SW 1271 (cell line): ENCODE measurements around the gene KIAA0825.
A peak's percentile ranks its signal among the peaks of the same experiment; 100 is the strongest.
"Not testable (repeated sequence)": the region's sequence is repeated elsewhere in the genome, so short reads cannot be mapped to it uniquely, and the experiment has no call there.

Experiments
- DNase-seq, 2 experiments: peaks; one replicate each; lab custom pipeline; 2025; lab: John Stamatoyannopoulos, UW

KIAA0825 gene

DNA sequence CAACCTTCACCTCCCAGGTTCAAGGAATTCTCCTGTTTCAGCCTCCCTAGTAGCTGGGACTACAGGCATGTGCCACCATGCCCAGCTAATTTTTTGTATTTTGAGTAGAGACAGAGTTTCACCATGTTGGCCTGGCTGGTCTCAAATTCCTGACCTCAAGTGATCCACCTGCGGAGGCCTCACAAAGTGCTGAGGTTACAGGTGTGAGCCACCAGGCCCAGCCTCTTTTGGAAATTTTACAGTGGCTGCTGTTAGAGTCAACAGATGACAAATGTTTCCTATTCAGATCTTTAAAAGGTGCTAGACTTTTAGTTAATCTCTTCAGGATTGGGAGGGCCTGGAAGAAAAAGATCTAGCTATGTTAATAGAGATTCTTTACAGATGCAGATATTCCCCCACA, 45.1 kb downstream of the KIAA0825 start:
- DNase-seq: not testable (repeated sequence)

DNA sequence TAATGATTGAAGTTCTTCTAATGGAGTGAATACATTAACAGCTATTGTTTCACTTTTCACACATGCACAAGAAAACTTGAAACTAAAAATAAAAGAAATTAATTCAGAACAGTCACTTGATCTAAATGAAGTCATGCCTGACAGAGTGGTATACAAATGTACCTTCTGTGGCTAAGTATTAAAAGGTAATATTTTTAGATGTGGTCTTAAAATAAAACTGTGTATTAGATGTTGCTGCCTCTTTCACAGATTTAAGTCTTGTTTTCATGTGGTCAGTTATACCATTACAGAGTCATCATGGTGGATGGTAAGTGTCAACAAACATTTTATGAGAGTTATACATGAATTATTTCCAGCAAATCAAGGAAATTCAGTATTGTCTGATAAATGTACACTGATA, 47.0 kb downstream of the KIAA0825 start:
- no peak for DNase-seq

DNA sequence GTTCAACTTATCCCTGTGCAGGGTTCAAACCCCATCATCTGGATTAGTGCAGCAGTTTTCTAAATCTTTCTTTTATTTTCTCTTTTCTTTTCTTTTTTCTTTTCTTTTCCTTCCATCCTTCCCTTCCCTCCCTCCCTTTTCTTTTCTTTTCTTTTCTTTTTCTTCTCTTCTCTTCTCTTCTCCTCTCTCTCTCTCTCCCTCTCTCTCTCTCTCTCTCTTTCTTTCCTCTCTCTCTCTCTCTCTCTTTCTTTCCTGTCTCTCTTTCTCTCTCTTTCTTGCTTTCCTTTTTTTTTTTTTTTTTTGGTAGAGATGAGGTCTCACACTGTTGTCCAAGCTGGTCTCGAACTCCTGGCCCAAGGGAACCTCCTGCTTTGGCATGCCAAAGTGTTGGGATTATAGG, 53.6 kb downstream of the KIAA0825 start:
- DNase-seq: no peak

DNA sequence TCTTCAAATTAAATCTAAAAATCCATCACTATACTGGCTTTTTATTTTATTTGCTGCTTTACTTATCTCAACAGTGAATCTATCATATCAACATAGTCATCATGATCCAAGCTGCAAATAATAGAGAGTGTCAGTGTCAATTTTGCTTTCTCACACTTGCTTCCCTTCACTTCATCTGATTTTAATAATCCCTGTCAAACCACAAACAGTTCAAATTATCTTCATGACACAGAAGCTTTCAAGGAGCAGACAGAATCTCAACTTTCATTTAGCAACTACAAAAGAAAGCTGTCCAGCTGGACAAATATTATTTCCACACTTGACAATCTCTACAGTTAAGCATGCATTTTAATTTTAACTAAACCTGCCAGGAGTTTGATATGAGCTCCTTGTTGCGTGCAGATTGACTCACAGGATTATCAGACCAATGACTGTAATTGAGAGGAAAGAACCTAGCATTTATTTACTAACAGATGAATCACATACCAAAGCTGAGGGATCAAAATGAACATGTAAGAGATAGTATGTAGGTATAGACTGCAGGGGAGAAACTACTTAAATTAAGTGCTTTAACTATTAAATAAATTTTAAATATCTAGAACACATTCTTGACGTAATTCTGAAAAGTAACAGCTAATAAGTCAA, 56.0 kb downstream of the KIAA0825 start:
- no peak for DNase-seq

DNA sequence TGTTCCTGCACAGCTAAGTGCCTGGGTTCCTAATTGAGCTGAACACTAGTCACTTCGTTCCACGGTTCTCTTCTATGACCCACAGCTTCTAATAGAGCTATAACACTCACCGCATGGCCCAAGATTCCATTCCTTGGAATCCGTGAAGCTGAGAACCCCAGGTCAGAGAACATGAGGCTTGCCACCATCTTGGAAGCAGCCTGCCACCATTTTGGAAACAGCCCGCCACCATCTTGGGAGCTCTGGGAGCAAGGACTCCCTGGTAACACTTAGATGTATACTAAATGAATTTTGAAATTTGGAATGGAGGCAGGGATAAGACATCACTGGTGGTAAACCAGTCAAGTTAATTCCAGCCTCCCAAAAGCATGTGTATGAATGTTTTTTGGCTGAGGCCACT, 60.4 kb downstream of the KIAA0825 start:
- no peak for DNase-seq

DNA sequence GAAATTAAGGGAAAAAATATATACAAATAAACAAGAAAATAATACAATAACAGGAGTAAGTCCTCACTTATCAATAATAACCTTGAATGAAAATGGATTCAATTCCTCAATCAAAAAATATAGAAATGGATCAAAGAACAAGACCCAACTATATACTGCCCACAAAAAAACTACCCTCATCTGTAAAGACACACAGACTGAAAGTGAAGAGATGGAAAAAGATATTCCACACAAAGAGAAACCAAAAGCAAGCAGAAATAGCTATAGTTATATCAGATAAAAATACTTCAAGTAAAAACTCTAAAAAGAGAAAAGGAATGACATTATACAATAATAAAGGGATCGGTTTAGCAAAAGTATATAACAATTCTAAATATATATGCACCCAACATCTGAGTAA, 66.5 kb downstream of the KIAA0825 start:
- no peak for DNase-seq

DNA sequence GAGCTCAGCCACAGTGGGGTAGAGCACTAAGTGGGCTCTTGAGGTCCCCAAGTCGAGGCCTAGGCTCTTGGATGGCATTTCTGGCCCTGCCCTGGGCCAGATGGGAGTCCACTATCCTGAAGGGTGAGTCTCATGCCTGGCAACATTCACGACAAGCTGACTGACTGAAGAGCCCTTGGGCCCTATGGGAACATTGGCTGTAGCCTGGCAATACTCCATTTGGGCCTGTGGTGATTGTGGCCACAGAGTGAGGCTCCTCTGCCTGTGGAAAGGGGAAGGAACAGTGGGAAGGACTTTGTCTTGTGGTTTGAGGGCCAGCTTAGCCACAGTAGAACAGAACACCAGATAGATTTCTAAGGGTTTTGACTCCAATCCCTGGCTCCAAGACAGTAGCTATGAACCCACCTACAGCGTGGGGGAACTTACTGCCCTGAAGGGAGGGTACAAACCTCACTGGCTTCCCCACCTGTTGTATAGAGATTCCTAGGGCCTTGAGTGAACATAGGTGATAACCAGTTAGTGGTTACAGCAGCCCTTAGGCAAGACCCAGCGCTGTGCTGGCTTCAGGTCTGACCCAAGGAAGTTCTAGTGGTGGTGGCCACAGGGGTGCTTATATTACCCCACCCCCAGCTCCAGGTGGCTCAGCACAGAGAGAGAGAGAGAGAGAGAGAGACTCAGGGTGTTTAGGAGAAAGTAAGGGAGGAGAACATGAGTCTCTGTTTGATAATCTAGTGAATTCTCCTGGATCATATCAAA, 72.4 kb downstream of the KIAA0825 start:
- no peak for DNase-seq

DNA sequence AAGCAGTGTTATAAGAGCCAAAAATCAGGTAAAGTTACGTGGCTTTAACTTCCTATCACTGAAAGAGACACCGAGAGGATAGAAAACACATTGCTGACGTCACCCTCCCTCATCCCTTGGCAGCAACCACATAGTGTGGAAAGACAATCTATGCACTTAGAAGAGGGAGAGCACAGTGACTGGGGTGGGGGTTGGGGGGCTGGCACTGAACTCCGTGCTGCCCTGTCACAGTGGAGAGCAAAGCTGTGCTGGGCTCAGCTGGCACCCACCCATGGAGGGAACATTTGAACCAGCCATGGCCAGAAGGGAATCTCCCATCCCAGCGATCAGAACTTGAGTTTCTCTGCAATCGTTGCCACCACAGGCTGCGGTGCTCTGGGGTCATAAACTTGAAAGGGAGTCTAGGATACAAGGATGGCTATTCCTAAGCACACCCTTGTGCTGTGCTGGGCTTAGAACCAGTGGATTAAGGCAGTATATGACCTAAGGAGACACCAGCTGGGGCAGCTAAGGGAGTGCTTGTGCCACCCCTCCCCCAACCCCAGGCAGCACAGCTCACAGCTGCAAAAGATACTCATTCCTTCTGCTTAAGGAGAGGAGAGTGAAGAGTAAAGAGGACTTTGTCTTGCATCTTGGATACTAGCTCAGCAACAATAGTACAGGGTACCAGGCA, 73.4 kb downstream of the KIAA0825 start:
- no peak for DNase-seq

DNA sequence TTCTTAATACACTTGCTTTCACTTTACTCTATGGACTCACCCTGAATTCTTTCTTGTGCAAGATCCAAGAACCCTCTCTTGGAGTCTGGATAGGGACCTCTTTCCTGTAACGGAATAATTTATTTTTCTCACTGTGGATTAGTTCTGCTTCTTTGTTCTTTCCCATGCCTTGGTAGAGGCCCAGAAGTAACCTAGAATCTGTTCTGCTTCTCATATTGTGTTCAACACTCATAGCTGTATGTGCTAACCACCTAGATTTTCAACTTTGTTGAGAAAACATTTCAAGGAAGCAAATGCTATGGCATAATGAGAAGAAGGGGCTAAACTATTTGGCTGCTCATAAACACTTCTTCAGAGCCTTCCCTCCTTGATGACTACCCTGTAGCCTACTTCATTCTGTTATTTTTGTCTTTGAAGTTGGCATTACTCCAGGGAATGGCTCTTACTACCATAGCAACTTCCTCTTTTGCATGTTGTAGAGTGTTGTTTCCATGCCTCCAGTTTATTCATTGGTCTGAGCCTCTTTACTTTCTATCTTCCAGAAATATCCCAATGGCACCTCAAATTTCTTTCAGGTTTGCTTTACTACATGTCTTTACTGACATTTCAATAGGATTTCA, 74.3 kb downstream of the KIAA0825 start:
- no peak for DNase-seq

DNA sequence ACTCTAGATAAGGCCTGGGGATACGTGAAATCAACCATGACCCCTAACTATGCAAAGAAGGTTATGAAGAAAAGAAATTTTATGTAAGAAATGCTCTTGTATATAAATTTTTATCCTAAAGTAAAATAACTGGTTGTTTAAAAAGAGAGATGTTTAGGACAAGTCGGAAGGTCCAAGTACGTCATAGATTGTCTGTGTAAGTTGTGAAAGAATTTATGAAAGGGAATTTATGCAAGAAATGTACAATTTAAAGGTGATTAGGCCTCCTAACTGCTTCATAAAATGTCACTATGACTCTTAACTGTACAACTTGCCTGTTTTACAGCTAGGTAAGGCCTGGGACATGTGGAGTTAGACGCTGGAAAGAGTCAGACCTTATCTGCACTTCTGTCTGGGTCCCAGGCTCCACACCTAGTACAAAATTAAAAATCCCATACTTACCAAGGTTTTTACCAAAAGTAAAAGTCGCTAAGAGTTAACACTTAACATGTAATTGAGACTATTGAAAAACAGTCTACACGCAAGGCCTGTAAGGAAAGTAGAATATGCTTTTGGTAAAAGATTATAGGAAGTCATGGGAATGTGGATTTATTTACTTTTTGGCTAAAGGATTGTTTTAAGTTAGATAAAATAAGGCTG, 77.4 kb downstream of the KIAA0825 start:
- DNase-seq: no peak

DNA sequence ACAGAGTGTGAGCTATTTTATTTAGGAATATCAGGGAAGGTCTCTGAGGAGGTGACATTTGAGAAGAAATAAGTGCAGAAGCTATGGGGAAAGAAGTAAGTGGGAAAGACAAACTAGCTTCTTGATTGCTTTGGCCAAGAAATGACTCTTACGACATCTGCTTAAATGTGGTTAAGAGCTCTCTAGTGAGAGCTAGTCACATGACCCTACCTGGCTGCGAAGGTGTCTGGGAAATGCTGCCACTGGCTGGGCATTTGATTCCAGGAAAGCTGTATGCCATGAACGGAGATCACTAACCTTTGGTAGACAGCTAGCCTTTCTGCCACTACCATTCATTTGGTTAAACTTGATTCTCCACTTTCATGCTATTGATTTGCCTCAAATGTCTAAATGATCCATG, 80.1 kb downstream of the KIAA0825 start:
- DNase-seq: no peak

DNA sequence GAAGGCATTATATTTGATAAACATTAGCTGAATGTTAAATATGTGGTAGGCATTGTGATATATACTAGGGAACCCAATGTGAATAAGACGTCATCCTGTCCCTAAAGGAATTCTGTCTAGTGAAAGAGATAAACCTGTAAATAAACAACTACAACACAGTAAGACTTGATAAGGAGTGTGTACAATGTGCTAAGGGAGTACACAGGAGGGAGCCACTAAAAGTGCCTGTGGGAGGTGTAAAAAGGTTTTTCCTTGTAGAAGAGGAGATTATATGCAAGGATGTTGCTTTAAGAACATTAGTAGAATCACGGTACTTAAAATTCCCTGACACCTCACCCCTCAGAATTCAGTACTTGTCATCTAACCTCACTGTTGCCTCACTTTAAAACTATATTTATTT, 91.7 kb downstream of the KIAA0825 start:
- DNase-seq: no peak

DNA sequence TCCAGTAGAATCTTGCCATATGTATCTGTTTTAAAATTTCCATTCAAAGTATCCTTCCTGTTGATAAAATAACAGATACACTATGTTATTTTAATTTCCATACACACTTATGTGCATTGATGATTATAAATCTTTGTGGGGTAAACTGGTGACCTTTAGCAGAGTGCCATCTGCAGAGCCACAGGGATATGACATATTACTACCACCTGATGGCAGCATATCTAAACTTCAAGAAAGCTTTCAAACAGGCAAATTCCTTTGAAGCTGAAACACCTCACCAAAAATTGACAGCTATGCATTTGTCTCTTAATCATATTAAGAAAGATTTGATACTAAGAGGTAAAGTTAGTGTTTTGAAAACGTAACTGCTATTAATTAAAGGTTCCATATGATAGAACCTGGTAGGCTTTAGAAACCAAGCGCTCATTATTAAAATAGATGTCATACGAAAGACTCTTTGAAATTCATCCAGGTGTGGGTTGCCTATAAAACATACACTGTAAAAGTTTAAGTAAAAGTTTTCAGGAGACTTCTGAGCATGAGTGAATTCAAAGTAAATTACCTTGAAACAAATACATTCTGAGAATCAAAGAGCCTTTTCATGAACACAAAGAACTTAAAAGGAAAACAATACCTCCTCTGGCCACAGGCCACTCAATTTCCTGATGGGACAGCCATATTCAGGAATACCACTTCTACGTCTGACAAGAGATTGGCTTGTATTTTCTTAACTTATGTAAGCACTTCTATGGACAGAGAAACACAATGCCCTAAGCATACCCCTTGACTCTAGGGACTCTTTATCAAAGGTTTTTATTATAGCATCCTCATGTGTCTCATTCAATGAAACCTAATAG, 93.3 kb downstream of the KIAA0825 start:
- DNase-seq: peak in 1 of 2 experiments; percentile 59

DNA sequence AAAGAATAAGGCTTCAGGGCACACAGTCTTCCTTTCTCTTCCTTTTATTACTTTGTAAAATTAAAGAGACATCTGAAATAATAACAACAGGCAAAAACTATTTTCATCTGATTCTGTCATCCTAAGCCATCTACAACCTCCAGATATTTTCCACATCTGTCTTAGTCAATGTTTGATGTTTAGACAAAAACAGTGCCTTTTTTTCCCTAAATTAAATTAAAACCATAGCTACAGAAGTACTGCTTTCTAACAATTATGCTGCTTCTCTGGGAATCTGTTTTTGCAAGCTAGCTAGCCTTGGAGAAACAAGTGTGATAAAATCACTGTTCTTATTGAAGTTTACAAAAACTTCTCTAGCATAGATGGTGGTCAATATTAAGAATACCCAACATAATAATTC, 95.4 kb downstream of the KIAA0825 start:
- no peak for DNase-seq

DNA sequence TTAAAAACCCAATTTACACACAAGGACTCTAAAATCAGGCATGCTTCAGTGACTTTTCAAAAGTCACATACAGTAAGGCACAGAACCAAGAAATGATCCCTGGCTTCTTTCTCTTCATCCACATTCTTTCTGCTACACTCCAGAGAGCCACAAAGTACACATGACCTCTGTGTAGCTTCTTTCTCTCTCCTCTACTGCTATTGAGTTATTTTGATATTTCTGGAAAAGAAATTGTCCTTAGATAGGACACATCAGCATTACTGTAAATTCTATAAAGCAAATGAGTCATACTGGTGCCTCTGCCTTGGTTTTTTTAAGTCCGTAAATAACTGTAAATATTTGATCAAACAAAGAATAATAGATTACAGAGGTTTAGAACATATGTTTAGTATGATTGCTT, 96.3 kb downstream of the KIAA0825 start:
- no peak for DNase-seq

DNA sequence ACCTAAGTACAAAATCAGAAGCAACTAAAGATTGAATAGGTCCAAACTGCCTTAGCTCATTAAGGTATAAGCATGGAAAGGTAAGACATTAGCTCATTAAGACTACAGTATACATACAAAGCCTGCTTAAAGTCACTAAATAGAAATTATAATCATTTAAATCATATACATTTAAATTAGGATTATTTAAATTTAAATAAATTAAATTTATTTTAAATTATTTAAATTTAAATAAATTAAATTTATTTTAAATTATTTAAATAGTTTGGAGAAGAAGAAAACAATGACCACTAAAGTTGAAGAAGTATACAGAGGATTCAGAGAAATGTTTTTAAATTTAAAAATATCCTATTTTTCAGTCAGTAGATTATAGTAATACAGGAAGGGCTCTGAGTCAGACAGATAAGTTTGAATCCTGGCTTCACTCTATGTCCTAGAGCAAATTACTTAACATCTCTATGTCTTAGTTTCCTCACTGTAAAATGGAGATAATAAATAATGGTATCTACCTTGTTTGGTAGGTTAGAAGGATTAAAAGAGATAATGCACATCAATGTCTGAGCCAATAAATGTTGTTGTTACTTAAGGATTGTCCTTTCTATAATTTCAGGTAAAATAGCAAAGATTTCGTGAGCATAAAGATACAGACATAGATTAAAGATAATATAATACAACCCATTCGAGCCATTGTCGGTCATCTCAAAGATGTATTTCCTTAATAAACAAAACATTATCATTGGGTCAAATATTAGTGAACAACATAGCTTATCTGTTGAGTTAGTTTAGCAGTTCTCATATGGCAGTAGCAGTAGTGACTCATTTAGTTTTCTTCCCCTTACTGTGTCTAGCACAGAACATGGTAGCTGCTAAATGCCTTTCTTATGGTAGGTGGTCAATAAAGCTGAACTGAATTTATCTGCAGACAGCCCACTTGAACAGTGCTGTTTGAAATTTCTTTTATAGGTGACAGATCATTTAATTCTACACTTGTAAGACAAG, 100.6 kb downstream of the KIAA0825 start:
- no peak for DNase-seq

DNA sequence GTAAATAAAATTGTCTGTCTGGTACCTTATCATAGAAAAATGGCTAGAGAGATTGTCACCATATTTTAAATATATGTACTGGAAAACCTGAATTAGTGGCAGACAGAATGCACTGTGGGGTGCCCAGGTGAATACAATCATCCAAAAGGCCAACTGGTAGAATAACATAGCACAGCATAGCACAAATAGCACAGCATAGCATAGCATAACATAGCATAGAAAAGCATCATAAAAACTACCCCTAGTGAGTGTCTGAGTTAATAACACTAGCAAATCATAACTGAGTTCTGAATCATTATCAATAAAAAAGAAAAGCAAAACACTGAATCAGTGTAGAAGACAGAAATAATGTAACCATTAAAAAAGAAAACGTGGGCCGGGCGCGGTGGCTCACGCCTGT, 102.3 kb downstream of the KIAA0825 start:
- no peak for DNase-seq

DNA sequence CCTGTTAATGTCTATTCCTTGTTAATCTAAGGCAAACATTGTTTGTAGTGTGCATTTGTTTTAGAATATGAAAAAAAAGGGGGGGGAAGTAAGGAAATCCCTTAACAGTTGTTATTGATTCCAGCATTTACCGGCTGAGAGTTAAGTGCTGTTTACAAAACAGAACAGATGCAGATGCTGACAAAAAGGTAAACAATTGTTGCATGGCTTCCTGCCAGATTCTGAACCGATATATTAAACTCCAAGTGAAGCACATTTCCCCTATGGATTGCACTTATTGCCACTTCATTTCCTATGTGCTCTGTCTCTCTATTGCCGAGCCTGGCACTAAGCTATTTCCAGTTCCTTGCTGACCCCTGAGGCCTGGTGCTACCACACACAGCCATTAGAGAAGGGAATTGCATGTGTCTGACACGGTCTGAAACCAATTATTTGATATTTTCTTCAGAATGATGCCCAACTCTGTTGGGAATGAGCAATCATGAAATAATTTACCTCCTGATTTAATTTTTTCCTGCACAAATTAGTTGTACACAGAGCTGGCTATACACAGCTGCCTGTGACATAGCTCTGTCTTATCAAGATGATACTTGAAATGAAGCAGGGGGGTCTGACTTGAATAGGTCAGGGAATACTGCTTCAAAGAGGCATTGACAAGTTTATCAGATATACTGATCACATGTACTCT, 109.8 kb downstream of the KIAA0825 start:
- DNase-seq: no peak

DNA sequence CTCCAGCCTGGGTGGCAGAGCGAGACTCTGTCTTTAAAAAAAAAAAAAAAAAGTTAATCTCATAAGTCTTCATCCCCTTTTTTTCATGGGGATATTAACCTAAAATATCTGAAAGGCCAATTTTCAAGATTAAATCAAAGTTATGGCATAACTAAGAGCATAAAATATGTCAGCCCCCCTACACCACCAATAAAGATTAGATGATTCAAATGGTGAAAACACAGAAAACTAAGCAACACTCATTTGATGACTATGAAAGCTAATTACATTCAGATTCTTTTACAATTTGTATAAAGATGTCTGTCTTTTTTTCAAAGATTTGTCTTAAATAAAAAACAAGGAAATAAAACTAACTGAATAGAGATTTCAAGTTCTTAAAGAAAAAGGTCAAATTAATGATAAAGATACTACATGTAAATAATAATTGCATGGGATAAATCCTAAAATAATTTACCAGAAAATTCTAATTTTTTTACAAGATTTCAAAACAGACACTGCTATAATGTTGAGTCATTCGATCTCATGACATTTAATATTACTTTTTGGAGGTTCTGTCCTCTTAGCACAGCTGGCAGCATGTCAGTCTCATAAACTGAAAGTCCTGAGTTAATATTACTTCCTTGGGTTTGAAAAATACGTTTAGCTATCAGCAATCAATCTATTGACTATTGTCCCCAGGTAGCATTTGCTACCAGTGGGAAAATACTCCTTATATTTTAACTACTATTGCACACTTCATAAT, 112.9 kb downstream of the KIAA0825 start:
- no peak for DNase-seq
